HepG2 (cell line): ENCODE results near the gene ZNF626. TPM values are rescaled to one million over a fixed set of nuclear protein-coding genes. Genes with fewer than 3 reads are reported as not detected.
"Not testable (repeated sequence)": the region's sequence is repeated elsewhere in the genome, so short reads cannot be mapped to it uniquely, and the experiment has no call there.

ENCODE experiments used
- ASH2L ChIP-seq: fragments of 300-600, 200-600 bp; sonication (generic); IDR thresholded peaks from 2 replicates; pipeline ENCODE4 v1.7.0; 2017; ENCODE audit warnings: low read depth, mild to moderate bottlenecking, moderate library complexity, mixed read lengths, low read length; ENCODE audit not compliant: insufficient read length
- CEBPG ChIP-seq: IDR thresholded peaks from 2 replicates; pipeline ENCODE4 v1.6.1; 2016
- ELF3 ChIP-seq: IDR thresholded peaks from 2 replicates; pipeline ENCODE4 v1.6.1; 2016; ENCODE audit warnings: missing genetic modification reagents, missing compliant biosample characterization
- EP300 ChIP-seq, 3 experiments: sonication (generic) in 1 of 3; formaldehyde crosslinking in 1 of 3; IDR thresholded peaks; 2 replicates each; pipeline versions ENCODE4 v1.5.1 to v1.6.1; 2011 to 2020; ENCODE audit warnings: low read depth in 2 of 3, low read length in 2 of 3, borderline replicate concordance in 1 of 3, improper control_type of control experiment in 1 of 3, mild to moderate bottlenecking in 1 of 3, missing genetic modification reagents in 1 of 3, moderate library complexity in 1 of 3
- NR2F6 ChIP-seq, 2 experiments: IDR thresholded peaks; 2 replicates each; pipeline ENCODE4 v1.6.1; 2016; ENCODE audit warnings: antibody characterized with exemption in 1 of 2, mild to moderate bottlenecking in 1 of 2
- SAP130 ChIP-seq: IDR thresholded peaks from 2 replicates; pipeline ENCODE4 v1.6.1; 2016; ENCODE audit warnings: low read depth
- SNAPC2 ChIP-seq: sonication (generic); formaldehyde crosslinking; IDR thresholded peaks from 2 replicates; pipeline ENCODE4 v1.8.1; 2022; ENCODE audit warnings: mild to moderate bottlenecking, missing genetic modification reagents
- SP4 ChIP-seq: sonication (generic); formaldehyde crosslinking; IDR thresholded peaks from 2 replicates; pipeline ENCODE4 v1.8.1; 2023; ENCODE audit warnings: mild to moderate bottlenecking, missing genetic modification reagents
- TFDP1 ChIP-seq: IDR thresholded peaks from 2 replicates; pipeline ENCODE4 v1.6.1; 2016; ENCODE audit warnings: missing compliant biosample characterization, missing genetic modification reagents, borderline replicate concordance
- TFDP2 ChIP-seq: sonication (generic); formaldehyde crosslinking; IDR thresholded peaks from 2 replicates; pipeline ENCODE4 v1.4.0; 2020; ENCODE audit warnings: missing genetic modification reagents
- ZNF317 ChIP-seq: sonication (generic); formaldehyde crosslinking; IDR thresholded peaks from 2 replicates; pipeline ENCODE4 v1.5.0; 2020; ENCODE audit warnings: mild to moderate bottlenecking, missing genetic modification reagents
- ZNF556 ChIP-seq: sonication (generic); formaldehyde crosslinking; IDR thresholded peaks from 2 replicates; pipeline ENCODE4 v1.4.0; 2020; ENCODE audit warnings: mild to moderate bottlenecking, missing genetic modification reagents, borderline replicate concordance
- ZNF605 ChIP-seq: sonication (generic); formaldehyde crosslinking; IDR thresholded peaks from 2 replicates; pipeline ENCODE4 v1.8.0; 2022; ENCODE audit warnings: mild to moderate bottlenecking, missing genetic modification reagents
- polyA plus RNA-seq, 8 experiments: library from polyadenylated mRNA; depleted of rRNA in 3 of 8; stranded (reverse) in 7 of 8; unstranded in 1 of 8; fragments of >200 nt; fragmentation: Illumina TruSeq in 4 of 8; extraction: Trizol in 4 of 8; gene quantifications; 2 replicates each; pipeline versions ENCODE4 v1.2.1 to v1.2.3, GENCODE V29; 2011 to 2016; ENCODE audit warnings: low read depth in 4 of 8, missing spikeins in 1 of 8, mixed read lengths in 1 of 8; ENCODE audit not compliant: insufficient read depth in 1 of 8
- total RNA-seq, 5 experiments: library from RNA; depleted of rRNA; stranded (reverse); fragments of >200 nt; fragmentation: Illumina TruSeq; extraction: Trizol; gene quantifications; 2 replicates each; pipeline ENCODE4 v1.2.3, GENCODE V29; 2016; ENCODE audit warnings: low read depth in 1 of 5
- TF ChIP-seq, protein P1 (sequence below): IDR thresholded peaks from 2 replicates; pipeline ENCODE4 v1.6.1; 2016
- TF ChIP-seq, protein P2 (sequence below): sonication (generic); formaldehyde crosslinking; IDR thresholded peaks from 2 replicates; pipeline ENCODE4 v1.4.0; 2020; ENCODE audit warnings: missing genetic modification reagents, mild to moderate bottlenecking, borderline replicate concordance

Gene ZNF626
- total and polyA plus RNA-seq, 2 of the 13 experiments (the other 11 are each of a cell fraction or from before 2014, with no cell fraction given) = 3.5 to 4.1 TPM

DNA sequence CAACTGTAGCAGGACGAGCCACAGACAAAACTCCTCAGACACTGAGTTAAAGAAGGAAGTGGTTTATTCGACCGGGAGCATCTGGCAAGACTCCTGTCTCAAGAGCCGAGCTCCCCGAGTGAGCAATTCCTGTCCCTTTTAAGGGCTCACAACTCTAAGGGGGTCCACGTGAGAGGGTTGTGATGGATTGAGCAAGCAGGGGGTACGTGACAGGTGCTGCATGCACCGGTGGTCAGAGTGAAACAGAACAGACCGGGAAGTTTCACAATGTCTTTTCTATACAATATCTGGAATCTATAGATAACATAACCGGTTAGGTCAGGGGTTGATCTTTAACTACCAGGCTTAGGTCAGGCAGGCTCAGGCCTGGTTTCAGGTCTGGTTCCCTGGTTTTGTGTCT, 3.1 kb upstream of the ZNF626 start (continued):
- TF ChIP-seq EP300 (IDR thresholded peaks at IDR 0.05; ENCODE audit: low read depth in 2 of 2, low read length in 2 of 2) = 0 out of 4 replicates have a peak, but pooled peaks of 1 of the 2 experiments have one; percentile 5
- not testable (repeated sequence) for TF ChIP-seq EP300 (CRISPR knock-in tag; IDR thresholded peaks at IDR 0.05; ENCODE audit: borderline replicate concordance); NR2F6 (IDR thresholded peaks at IDR 0.05)
- 0 out of 2 replicates have a peak, but pooled peaks have one; percentile 17 for TF ChIP-seq TFDP1 (CRISPR knock-in tag)
- TF ChIP-seq SAP130 (CRISPR knock-in tag) = peak; percentile 61
- peak; percentile 67; the same call in 1 of the 2 replicates for TF ChIP-seq ELF3 (CRISPR knock-in tag)
- peak; percentile 51; the same call in 1 of the 2 replicates for TF ChIP-seq ZNF605 (CRISPR knock-in tag)
- TF ChIP-seq, protein P1, sequence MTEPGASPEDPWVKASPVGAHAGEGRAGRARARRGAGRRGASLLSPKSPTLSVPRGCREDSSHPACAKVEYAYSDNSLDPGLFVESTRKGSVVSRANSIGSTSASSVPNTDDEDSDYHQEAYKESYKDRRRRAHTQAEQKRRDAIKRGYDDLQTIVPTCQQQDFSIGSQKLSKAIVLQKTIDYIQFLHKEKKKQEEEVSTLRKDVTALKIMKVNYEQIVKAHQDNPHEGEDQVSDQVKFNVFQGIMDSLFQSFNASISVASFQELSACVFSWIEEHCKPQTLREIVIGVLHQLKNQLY = peak; percentile 99
- peak; percentile 19; the same call in 1 of the 2 replicates for TF ChIP-seq TFDP2 (CRISPR knock-in tag)
- peak; percentile 27; the same call in 1 of the 2 replicates for TF ChIP-seq ZNF556
- TF ChIP-seq SNAPC2 = 0 out of 2 replicates have a peak, but pooled peaks have one; percentile 7
- TF ChIP-seq NR2F6 (CRISPR knock-in tag; IDR thresholded peaks at IDR 0.05) = peak; percentile 7; the same call in 1 of the 2 replicates
- peak; percentile 59; the same call in 1 of the 2 replicates for TF ChIP-seq ZNF317 (CRISPR knock-in tag)
- TF ChIP-seq SP4 = peak; percentile 46; the same call in 1 of the 2 replicates
- TF ChIP-seq ASH2L = peak; percentile 25
- peak; percentile 92 for TF ChIP-seq CEBPG (CRISPR knock-in tag)
- TF ChIP-seq, protein P2, sequence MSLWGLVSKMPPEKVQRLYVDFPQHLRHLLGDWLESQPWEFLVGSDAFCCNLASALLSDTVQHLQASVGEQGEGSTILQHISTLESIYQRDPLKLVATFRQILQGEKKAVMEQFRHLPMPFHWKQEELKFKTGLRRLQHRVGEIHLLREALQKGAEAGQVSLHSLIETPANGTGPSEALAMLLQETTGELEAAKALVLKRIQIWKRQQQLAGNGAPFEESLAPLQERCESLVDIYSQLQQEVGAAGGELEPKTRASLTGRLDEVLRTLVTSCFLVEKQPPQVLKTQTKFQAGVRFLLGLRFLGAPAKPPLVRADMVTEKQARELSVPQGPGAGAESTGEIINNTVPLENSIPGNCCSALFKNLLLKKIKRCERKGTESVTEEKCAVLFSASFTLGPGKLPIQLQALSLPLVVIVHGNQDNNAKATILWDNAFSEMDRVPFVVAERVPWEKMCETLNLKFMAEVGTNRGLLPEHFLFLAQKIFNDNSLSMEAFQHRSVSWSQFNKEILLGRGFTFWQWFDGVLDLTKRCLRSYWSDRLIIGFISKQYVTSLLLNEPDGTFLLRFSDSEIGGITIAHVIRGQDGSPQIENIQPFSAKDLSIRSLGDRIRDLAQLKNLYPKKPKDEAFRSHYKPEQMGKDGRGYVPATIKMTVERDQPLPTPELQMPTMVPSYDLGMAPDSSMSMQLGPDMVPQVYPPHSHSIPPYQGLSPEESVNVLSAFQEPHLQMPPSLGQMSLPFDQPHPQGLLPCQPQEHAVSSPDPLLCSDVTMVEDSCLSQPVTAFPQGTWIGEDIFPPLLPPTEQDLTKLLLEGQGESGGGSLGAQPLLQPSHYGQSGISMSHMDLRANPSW (CRISPR knock-in tag) = 0 out of 2 replicates have a peak, but pooled peaks have one; percentile 54
- TF ChIP-seq, all 625 proteins: peak for 56; not testable (repeated sequence) for 569
